Muscle layer of colon (tissue), 2 donors: ENCODE data around the gene KDM4B.
A peak's percentile ranks its signal among the peaks of the same experiment; 100 is the strongest.

Experiments used
- H3K27ac ChIP-seq: one replicate; pipeline ENCODE4 v1.7.0; 2013; ENCODE audit warnings: low read depth, mild to moderate bottlenecking, low read length, moderate library complexity
- H3K27me3 ChIP-seq, 2 donors: one replicate each; pipeline ENCODE4 v1.7.0; 2013; ENCODE audit warnings: low read length in 2 of 2, mild to moderate bottlenecking in 2 of 2; ENCODE audit not compliant: insufficient read depth in 2 of 2, control insufficient read depth in 1 of 2
- H3K36me3 ChIP-seq: one replicate; pipeline ENCODE4 v1.7.0; 2013; ENCODE audit warnings: mild to moderate bottlenecking, low read length; ENCODE audit not compliant: insufficient read depth
- H3K4me1 ChIP-seq: one replicate; pipeline ENCODE4 v1.7.0; 2013; ENCODE audit warnings: mild to moderate bottlenecking, low read length; ENCODE audit not compliant: insufficient read depth
- H3K4me3 ChIP-seq, 2 donors: one replicate each; pipeline ENCODE4 v1.7.0; 2013; ENCODE audit warnings: low read length in 2 of 2, low read depth in 1 of 2, mild to moderate bottlenecking in 1 of 2, moderate library complexity in 1 of 2
- H3K9ac ChIP-seq: one replicate; pipeline ENCODE4 v1.7.0; 2013; ENCODE audit warnings: low read length
- H3K9me3 ChIP-seq: one replicate; pipeline ENCODE4 v1.7.0; 2013; ENCODE audit warnings: mild to moderate bottlenecking, low read length
- donor health status: abdominal sarcoma.
- donor health status: Adenocarcinoma of cecum.

KDM4B gene

GRCh38 chr19:5079071-5079774 lies 110.3 kb downstream of the KDM4B start:
- no peak overlapping the region for H3K4me3 ChIP-seq
- H3K36me3 ChIP-seq, result peaks cover 38% of the 10 kb centered on the region
- no peak overlapping the region for H3K27ac ChIP-seq
- no peaks in the 10 kb centered on the region for H3K9me3 ChIP-seq
- H3K4me1 ChIP-seq, result no peaks in the 10 kb centered on the region
- no peak overlapping the region for H3K9ac ChIP-seq
- H3K27me3 ChIP-seq, result no peaks in the 10 kb centered on the region

DNA sequence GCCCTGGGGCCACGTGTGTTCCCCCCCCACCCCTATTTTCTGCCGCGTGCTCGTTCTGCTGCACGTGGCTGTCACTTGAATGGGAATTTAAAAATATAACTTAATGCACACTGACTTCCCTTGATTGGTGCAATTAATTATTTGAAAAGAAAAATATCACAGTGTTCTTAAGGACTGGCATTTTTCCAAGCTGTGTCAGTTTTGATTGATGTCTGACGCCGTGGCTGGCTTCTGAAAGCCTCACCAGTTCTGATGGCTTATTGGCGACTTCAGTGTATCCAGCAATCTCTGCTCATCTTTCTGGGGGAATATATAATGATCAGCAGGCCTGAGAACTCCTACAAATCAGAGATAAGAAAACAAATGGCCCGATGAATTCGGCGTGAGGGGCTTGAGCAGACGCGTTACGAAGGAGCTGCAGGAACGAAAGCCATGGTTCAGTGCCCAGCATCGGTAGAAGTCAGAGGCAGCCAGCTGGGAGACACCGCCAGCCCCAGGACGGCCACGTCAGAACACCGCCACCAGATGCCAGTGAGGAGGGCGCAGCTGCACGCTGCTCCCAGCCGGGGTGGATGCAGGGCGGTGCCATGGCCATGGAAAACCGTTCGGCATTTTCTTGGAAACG lies 111.2 kb downstream of the KDM4B start:
- peaks cover 42% of the 10 kb centered on the region for H3K36me3 ChIP-seq

DNA sequence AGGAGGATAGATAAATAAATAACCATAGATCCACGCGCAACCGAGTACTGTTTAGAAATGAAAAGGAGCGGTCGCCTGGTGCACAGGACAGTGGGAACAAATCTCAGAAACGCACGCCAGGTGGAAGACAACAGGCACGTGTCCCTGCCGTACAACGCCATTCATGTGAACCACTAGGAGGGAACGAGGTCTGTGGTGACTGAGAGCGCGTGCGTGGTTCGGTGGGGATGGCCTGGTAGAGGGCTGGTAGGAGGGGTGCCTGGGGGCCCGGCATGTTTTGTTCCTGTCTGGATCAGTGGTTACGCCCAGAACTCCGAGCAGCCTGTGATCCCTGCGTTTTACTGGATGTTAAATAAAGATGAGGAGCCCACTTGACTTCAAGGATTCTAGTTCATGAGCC lies 111.9 kb downstream of the KDM4B start:
- no peak overlapping the region for H3K9ac ChIP-seq
- no peak overlapping the region for H3K27ac ChIP-seq
- H3K9me3 ChIP-seq, result no peaks in the 10 kb centered on the region
- H3K4me1 ChIP-seq, result no peaks in the 10 kb centered on the region
- no peaks in the 10 kb centered on the region for H3K27me3 ChIP-seq
- H3K36me3 ChIP-seq, result peaks cover 43% of the 10 kb centered on the region
- no peak overlapping the region for H3K4me3 ChIP-seq

More for the DNA sequence above, 111.2 kb downstream of the KDM4B start:
- no peak overlapping the region for H3K9ac ChIP-seq
- H3K27ac ChIP-seq, result no peak overlapping the region
- no peaks in the 10 kb centered on the region for H3K9me3 ChIP-seq
- no peaks in the 10 kb centered on the region for H3K27me3 ChIP-seq
- no peak overlapping the region for H3K4me3 ChIP-seq
- H3K4me1 ChIP-seq, result no peaks in the 10 kb centered on the region

DNA sequence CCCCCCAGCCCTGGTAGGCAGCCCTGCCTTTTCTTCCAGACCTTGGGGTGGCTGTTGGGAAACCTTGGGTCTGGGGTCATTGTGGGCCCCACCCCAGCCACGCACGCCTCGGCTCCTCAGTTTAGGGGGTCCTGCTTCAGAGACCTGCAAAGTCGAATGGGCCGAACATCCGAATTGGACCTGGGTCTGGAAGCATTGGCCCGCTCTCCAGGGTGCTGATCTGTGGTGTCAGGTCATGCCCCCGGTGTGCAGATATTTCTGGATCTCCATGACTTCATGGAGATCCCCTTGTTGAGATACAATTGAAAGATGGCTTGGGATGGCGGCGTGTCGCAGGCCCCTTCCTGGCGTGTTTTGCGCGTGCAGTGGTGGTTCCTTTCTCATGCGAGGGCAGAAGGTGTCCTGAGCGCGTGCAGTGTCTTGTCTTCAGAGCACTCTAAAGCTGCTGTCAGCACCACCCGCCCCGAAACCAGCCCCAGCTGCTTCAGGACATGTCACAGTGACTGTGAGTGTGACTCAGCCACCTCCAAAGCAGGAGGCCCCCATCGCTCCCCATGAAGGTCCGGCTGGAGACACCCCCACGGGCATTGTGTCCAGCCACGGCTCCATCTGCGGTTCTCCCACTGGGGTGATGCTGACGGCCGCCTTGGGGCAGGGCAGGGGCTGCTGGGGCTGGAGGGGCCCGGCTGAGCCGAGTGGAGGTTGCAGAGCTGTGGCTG lies 112.7 kb downstream of the KDM4B start:
- Histone ChIP-seq H3K4me1 (no peaks in the 10 kb centered on the region), H3K9ac (no peak overlapping the region), H3K27me3 (no peaks in the 10 kb centered on the region), H3K36me3 (peaks cover 43% of the 10 kb centered on the region), H3K27ac (no peak overlapping the region), H3K9me3 (no peaks in the 10 kb centered on the region), H3K4me3 (no peak overlapping the region)

DNA sequence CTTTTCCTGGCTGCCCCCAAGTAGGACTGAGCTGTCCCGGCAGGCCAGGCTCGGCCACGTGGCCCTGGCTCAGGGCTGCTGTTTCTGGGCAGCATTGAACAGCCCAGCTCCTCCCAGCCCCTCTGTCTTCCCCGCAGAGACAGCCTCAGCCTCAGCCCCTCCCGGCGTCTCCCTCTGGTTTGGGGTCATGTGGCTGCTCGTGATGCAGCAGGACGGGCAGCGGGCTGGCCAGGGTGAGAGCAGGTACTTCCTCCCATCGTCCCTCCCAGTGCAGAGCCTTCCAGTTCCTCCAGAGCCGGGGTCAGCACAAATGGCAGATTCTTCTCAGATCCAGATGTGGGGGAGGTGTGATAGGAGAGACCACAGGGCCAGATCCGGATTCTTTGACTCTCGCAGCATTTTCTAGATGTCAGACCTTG lies 114.6 kb downstream of the KDM4B start:
- Histone ChIP-seq H3K27me3 (no peaks in the 10 kb centered on the region), H3K9ac (no peak overlapping the region), H3K9me3 (no peaks in the 10 kb centered on the region), H3K27ac (no peak overlapping the region), H3K4me3 (no peak overlapping the region), H3K4me1 (no peaks in the 10 kb centered on the region), H3K36me3 (peaks cover 40% of the 10 kb centered on the region)

DNA sequence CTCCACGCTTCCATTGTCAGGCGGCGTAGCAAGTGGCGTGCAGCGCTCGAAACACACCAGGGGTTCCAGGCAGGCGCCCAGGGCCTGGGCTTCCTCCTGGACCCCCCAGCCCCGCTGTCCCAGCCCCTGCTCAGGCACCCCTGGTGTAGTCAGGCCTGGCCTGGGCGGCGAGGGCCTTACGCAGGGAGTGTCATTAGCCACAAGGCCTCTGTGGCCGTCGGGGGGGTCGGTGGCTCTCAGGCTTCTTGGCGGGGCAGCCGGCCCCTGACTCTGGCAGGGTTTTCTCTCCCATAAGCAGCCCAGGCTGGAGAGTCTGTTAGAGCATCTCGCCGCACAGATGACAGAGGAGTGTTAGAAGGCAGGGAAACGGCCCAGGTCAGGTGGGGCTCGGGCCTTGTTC lies 116.7 kb downstream of the KDM4B start:
- H3K4me1 ChIP-seq, result peaks cover under 1% of the 10 kb centered on the region

DNA sequence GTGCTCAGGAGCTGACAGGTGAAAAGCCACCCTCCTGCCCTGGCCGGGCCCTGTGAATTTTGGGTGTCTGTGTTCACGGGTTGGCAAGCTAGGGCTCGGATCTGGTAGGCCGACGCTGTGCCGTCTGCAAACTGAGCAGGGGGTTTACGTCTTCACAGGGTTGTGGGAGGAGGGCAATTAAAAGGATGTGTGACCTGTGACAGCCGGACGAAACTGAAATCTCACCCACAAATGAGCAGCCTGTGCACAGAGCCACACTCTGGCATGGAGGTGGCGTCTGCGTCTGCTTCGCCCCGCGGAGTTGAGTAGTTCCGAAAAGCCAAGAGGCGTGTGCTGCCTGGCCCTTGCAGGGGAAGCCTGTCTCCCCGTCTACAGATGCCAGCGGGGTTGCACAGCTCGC lies 117.3 kb downstream of the KDM4B start:
- Histone ChIP-seq H3K4me3 (no peak overlapping the region), H3K36me3 (peaks cover 24% of the 10 kb centered on the region), H3K9me3 (no peaks in the 10 kb centered on the region), H3K4me1 (peaks cover 7% of the 10 kb centered on the region), H3K9ac (no peak overlapping the region), H3K27me3 (no peaks in the 10 kb centered on the region), H3K27ac (no peak overlapping the region)

More for the DNA sequence above, 116.7 kb downstream of the KDM4B start:
- Histone ChIP-seq H3K27ac (no peak overlapping the region), H3K4me3 (no peak overlapping the region), H3K9ac (no peak overlapping the region), H3K36me3 (peaks cover 24% of the 10 kb centered on the region), H3K9me3 (no peaks in the 10 kb centered on the region), H3K27me3 (no peaks in the 10 kb centered on the region)

DNA sequence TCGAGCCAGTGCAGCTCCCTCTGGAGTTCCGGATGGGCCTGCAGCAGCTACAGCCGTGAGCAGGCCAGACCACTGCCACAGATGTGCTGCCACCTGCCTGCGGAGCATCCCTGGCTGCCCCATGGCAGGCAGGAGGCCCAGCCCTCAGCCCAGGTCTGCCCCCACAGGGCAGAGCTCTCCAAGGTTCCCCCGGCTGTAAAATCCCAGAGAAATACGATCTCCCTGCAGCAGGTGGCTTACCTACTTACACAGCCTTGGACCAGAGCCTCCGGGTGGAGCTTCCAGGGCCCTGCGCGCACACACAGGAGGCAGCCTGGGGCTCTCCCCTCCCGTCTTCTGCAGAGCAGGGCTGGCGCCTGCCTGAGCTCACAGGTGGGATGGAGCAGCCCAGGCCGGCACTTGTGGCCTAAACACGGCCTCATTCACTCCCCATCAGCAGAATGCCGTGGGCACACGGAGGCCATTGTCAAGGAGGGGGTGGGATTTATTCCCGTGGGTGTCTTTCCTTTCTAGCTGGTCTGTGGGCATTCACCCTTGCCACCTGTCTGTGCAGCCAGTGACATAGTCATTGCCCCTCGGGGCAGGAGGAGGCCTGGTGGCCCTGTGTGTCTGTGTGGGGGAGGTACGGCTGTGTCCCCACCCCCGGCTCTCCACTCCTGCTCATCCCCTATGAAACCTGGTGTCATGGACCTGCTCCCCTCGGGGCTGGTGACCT lies 118.0 kb downstream of the KDM4B start:
- Histone ChIP-seq H3K9me3 (no peaks in the 10 kb centered on the region), H3K27ac (no peak overlapping the region), H3K4me3 (no peak overlapping the region), H3K27me3 (no peaks in the 10 kb centered on the region), H3K9ac (no peak overlapping the region), H3K4me1 (peaks cover 13% of the 10 kb centered on the region), H3K36me3 (peaks cover 24% of the 10 kb centered on the region)

GRCh38 chr19:5089283-5089682 lies 120.4 kb downstream of the KDM4B start:
- peaks cover 20% of the 10 kb centered on the region for H3K4me1 ChIP-seq
- peaks cover 17% of the 10 kb centered on the region for H3K36me3 ChIP-seq
- H3K4me3 ChIP-seq, result no peak overlapping the region
- no peaks in the 10 kb centered on the region for H3K9me3 ChIP-seq
- no peaks in the 10 kb centered on the region for H3K27me3 ChIP-seq
- no peak overlapping the region for H3K27ac ChIP-seq
- no peak overlapping the region for H3K9ac ChIP-seq

GRCh38 chr19:5090465-5091017 lies 121.6 kb downstream of the KDM4B start:
- no peaks in the 10 kb centered on the region for H3K27me3 ChIP-seq
- peak overlapping the region; percentile 1 to 39 for H3K4me3 ChIP-seq
- peaks cover 12% of the 10 kb centered on the region for H3K36me3 ChIP-seq
- H3K9ac ChIP-seq, result no peak overlapping the region
- peaks cover 20% of the 10 kb centered on the region for H3K4me1 ChIP-seq
- H3K9me3 ChIP-seq, result no peaks in the 10 kb centered on the region
- peak overlapping the region; percentile 68 for H3K27ac ChIP-seq
